Erythroblast (primary cell): ENCODE results near the gene DCDC2B.

ENCODE experiments used
- GATA1 ChIP-seq: IDR thresholded peaks from 2 replicates; pipeline ENCODE4 v1.6.1; 2011; ENCODE audit warnings: low read depth, mild to moderate bottlenecking, control low read depth, low read length, moderate library complexity
- POLR2A ChIP-seq: IDR thresholded peaks from 2 replicates; pipeline ENCODE4 v1.6.1; 2011; ENCODE audit warnings: mild to moderate bottlenecking, low read length

DNA sequence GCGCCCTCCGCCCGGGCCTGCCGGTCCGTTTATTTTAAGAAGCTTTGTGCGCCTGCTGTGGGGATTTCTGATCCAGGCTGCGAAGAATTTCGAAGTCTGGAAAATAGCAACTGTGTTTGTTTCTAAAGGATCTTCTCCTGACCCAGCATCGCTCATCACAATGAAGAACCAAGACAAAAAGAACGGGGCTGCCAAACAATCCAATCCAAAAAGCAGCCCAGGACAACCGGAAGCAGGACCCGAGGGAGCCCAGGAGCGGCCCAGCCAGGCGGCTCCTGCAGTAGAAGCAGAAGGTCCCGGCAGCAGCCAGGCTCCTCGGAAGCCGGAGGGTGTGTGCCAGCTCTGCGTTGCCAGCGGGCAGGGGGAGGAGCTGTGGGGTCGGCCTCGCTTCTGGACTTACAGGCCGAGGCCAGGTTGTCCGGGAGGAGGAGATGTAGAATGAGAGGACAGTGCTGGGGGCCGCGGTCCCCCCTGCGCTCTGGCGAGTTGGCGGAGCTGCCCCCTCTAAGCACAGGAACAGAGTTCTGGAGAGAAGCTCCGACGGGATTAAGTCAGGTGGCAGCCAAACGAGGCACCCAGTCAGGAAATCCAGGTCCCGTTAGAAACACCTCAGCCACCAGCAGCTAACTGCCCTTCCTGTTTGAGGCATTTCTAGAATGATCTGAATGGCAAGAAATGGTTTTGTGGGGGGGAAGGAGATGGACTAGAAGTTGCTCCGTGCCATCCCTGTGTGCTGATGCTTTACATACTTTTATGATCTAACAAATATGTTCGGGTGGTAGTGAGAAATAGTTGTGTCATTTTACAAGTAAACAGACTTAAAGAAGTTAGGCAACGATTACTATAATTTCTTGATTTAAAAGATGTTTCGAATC lies 28.5 kb upstream of the DCDC2B start:
- TF ChIP-seq POLR2A (no peak), GATA1 (no peak)
